Measurements from ENCODE around the gene OR52A1. TPM values are rescaled to one million over a fixed set of nuclear protein-coding genes. Genes with fewer than 3 reads are reported as not detected.

OR52A1 gene
- total and polyA plus RNA-seq, 9 of the 15 experiments (the other 6 are each of a cell fraction or from before 2014, with no cell fraction given): under 0.01 to 0.33 (median 0.13) TPM; not detected in 3

DNA sequence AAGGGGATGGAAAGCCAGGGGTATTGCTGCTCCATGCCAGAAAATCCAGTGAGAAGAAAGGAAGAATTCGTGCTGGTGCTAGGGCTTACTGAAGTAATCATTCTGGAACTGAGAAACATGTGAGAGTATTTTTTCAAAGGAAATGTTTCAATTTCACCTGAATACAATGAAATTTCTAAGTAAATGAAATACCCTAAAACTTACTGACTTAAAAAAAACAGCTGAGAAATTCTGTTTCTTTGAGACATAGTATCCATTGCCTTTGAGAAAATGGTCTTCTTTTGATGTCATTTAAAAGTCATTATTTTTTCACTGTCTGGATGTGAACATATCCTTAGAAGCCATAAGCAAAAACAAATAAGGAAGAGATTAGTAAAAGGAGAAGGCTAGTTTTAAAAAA, 46.0 kb upstream of the OR52A1 start, which contains the start of gene OR51V1:
OR51V1 (minus strand) TSS at position 101 of the 400 bp plus-strand sequence; CDS start at position 101, 0 bp downstream.
- FAIRE-seq: no peak
- no TSS peak for BruUV-seq (replicated peaks)
- ChIA-PET CTCF (ENCODE audit: low intra/inter-chr PET ratio) (no interaction called here), POLR2A (interaction anchor here (1.0 kb wide), 1 partner anchor 305 kb away, joined by 4 read pairs; no protein-coding TSS in a partner anchor)
- 20% methylated on average over 1 of the region's 1 CpG for WGBS (ENCODE audit: insufficient coverage, low coverage, missing lambda C conversion rate)
- no peak for ATAC-seq
- Histone ChIP-seq H3K27me3 (ENCODE audit: control insufficient read depth in 2 of 2, insufficient read depth in 2 of 2, low read length in 2 of 2) (no peaks in the 10 kb centered on the region), H3K4me3 (no peak within 1 kb of the TSS), H3K4me2 (ENCODE audit: insufficient read depth, low read length) (no peak within 1 kb of the TSS), H3K79me2 (ENCODE audit: control insufficient read depth, insufficient read depth, low read length) (no peaks in the 10 kb centered on the region), H3K4me1 (replicated peaks in 1 of 2; ENCODE audit: control insufficient read depth in 2 of 2, insufficient read depth in 2 of 2, low read length in 2 of 2) (peaks cover 6 to 18% of the 10 kb centered on the region in 2 experiments; a peak in 4 of 5 replicates), H3K9me3 (replicated peaks; ENCODE audit: control insufficient read depth, insufficient read depth, low read depth, low read length) (no peaks in the 10 kb centered on the region), H4K20me1 (replicated peaks; ENCODE audit: control insufficient read depth, insufficient read depth, low read length) (no peaks in the 10 kb centered on the region), H2AFZ (ENCODE audit: low read depth, low read length) (peak within 1 kb of the TSS; percentile 75), H3K27ac (ENCODE audit: extremely low read depth, low read depth, low read length) (no peak within 1 kb of the TSS), H3K36me3 (ENCODE audit: control insufficient read depth, insufficient read depth, low read length) (no peaks in the 10 kb centered on the region), H3K9me1 (ENCODE audit: control insufficient read depth, insufficient read depth, low read length) (no peaks in the 10 kb centered on the region), H3K9ac (ENCODE audit: insufficient read depth in 1 of 2, low read depth in 2 of 2, low read length in 2 of 2) (no peak within 1 kb of the TSS)
- TF ChIP-seq BACH1 (tag; IDR thresholded peaks at IDR 0.05): no peak
- TF ChIP-seq TAF7 (tag; IDR thresholded peaks at IDR 0.05): no peak
- no peak for TF ChIP-seq NR4A1 (CRISPR knock-in tag; IDR thresholded peaks at IDR 0.05)
- no peak for TF ChIP-seq NR4A1 (tag; IDR thresholded peaks at IDR 0.05)
- TF ChIP-seq MECOM (CRISPR knock-in tag; IDR thresholded peaks at IDR 0.05): no peak
- no peak for TF ChIP-seq POLR2AphosphoS2 (IDR thresholded peaks at IDR 0.05; ENCODE audit: low read length)
- TF ChIP-seq LARP7 (IDR thresholded peaks at IDR 0.05): no peak
- TF ChIP-seq SIX5 (IDR thresholded peaks at IDR 0.05; ENCODE audit: borderline replicate concordance in 1 of 2, insufficient read depth in 1 of 2, low read depth in 1 of 2, low read length in 2 of 2): no peak
- no peak for TF ChIP-seq TCFL5 (CRISPR knock-in tag; conservative IDR thresholded peaks at IDR 0.05)
- TF ChIP-seq THRAP3 (IDR thresholded peaks at IDR 0.05; ENCODE audit: borderline replicate concordance): no peak
- TF ChIP-seq, protein P1, sequence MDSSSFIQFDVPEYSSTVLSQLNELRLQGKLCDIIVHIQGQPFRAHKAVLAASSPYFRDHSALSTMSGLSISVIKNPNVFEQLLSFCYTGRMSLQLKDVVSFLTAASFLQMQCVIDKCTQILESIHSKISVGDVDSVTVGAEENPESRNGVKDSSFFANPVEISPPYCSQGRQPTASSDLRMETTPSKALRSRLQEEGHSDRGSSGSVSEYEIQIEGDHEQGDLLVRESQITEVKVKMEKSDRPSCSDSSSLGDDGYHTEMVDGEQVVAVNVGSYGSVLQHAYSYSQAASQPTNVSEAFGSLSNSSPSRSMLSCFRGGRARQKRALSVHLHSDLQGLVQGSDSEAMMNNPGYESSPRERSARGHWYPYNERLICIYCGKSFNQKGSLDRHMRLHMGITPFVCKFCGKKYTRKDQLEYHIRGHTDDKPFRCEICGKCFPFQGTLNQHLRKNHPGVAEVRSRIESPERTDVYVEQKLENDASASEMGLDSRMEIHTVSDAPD (CRISPR knock-in tag; IDR thresholded peaks at IDR 0.05): no peak
- TF ChIP-seq ILF3 (IDR thresholded peaks at IDR 0.05; ENCODE audit: borderline replicate concordance): no peak
- TF ChIP-seq HDAC6 (IDR thresholded peaks at IDR 0.05; ENCODE audit: low read depth, low read length): no peak
- TF ChIP-seq SP2 (IDR thresholded peaks at IDR 0.05; ENCODE audit: extremely low read depth, low read depth, low read length, poor library complexity, severe bottlenecking): no peak
- TF ChIP-seq, protein P2, sequence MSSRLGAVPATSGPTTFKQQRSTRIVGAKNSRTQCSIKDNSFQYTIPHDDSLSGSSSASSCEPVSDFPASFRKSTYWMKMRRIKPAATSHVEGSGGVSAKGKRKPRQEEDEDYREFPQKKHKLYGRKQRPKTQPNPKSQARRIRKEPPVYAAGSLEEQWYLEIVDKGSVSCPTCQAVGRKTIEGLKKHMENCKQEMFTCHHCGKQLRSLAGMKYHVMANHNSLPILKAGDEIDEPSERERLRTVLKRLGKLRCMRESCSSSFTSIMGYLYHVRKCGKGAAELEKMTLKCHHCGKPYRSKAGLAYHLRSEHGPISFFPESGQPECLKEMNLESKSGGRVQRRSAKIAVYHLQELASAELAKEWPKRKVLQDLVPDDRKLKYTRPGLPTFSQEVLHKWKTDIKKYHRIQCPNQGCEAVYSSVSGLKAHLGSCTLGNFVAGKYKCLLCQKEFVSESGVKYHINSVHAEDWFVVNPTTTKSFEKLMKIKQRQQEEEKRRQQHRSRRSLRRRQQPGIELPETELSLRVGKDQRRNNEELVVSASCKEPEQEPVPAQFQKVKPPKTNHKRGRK (tag; IDR thresholded peaks at IDR 0.05): no peak
- TF ChIP-seq, protein P3, sequence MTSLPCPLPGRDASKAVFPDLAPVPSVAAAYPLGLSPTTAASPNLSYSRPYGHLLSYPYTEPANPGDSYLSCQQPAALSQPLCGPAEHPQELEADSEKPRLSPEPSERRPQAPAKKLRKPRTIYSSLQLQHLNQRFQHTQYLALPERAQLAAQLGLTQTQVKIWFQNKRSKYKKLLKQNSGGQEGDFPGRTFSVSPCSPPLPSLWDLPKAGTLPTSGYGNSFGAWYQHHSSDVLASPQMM (CRISPR knock-in tag; IDR thresholded peaks at IDR 0.05): no peak
- in situ Hi-C loops (cut with MboI) (loop anchor here (5.0 kb wide), 1 partner anchor 102 kb away; the partner anchor contains the start of gene OR51B4), intact Hi-C loops (cut with micrococcal nuclease) (loop anchor here (5.0 to 10.0 kb wide), 2 partner anchors 304 to 352 kb away; partner anchors contain the start of gene UBQLN3)
- DNase-seq (ENCODE audit: extremely low read depth in 1 of 4, low spot score in 3 of 4): no peak
